NCI-H69 (cell line): Measurements from ENCODE around the gene MRPL49.
"Not testable (repeated sequence)": the region's sequence is repeated elsewhere in the genome, so short reads cannot be mapped to it uniquely, and the experiment has no call there.

Experiments used
- DNase-seq: peaks from one replicate; lab custom pipeline; 2025; lab: John Stamatoyannopoulos, UW

MRPL49 gene

GRCh38 chr11:65132988-65133700 is 11.0 kb downstream of the MRPL49 start:
- peak; percentile 46 for DNase-seq

GRCh38 chr11:65133724-65134123 is 11.6 kb downstream of the MRPL49 start:
- peak; percentile 35 for DNase-seq

- peak; percentile 96 for DNase-seq
These were observed 12.3 kb downstream of the MRPL49 start, which contains the start of gene SYVN1 for GRCh38 chr11:65134240-65134951. TSS of gene SYVN1 (minus strand) at chr11:65134519. CDS start at chr11:65133601, 918 bp downstream.

GRCh38 chr11:65134952-65135632 is 13.0 kb downstream of the MRPL49 start:
- DNase-seq: peak; percentile 99

GRCh38 chr11:65135633-65136145 is 13.6 kb downstream of the MRPL49 start:
- peak; percentile 51 for DNase-seq

- no peak for DNase-seq
These were observed 14.5 kb downstream of the MRPL49 start for GRCh38 chr11:65136515-65137096.

GRCh38 chr11:65141896-65142494 is 19.9 kb downstream of the MRPL49 start:
- DNase-seq: no peak

- DNase-seq: no peak
These were observed 25.4 kb downstream of the MRPL49 start for GRCh38 chr11:65147352-65148075.

GRCh38 chr11:65148657-65149056 is 26.5 kb downstream of the MRPL49 start:
- DNase-seq: no peak

GRCh38 chr11:65150131-65150508 is 28.0 kb downstream of the MRPL49 start:
- not testable (repeated sequence) for DNase-seq

- peak; percentile 91 for DNase-seq
These were observed 28.6 kb downstream of the MRPL49 start for GRCh38 chr11:65150509-65151299.

- no peak for DNase-seq
These were observed 29.3 kb downstream of the MRPL49 start for GRCh38 chr11:65151331-65151899.

- DNase-seq: no peak
These were observed 30.0 kb downstream of the MRPL49 start for GRCh38 chr11:65152122-65152521.

- no peak for DNase-seq
These were observed 34.1 kb downstream of the MRPL49 start for GRCh38 chr11:65156256-65156655.

- no peak for DNase-seq
These were observed 34.8 kb downstream of the MRPL49 start for GRCh38 chr11:65156926-65157325.

GRCh38 chr11:65157336-65157735 is 35.2 kb downstream of the MRPL49 start:
- DNase-seq: no peak

- no peak for DNase-seq
These were observed 36.9 kb downstream of the MRPL49 start for GRCh38 chr11:65159012-65159411.

- no peak for DNase-seq
These were observed 38.5 kb downstream of the MRPL49 start for GRCh38 chr11:65160643-65161042.

- DNase-seq: no peak
These were observed 41.6 kb downstream of the MRPL49 start for GRCh38 chr11:65163684-65164083.
